Muscle layer of duodenum (tissue), 2 donors: Measurements from ENCODE around the gene CDH9.

Experiments
- H3K27ac ChIP-seq: one replicate; pipeline ENCODE4 v1.7.0; 2013; ENCODE audit warnings: mild to moderate bottlenecking, low read length
- H3K27me3 ChIP-seq: one replicate; pipeline ENCODE4 v1.7.0; 2013; ENCODE audit warnings: low read depth, mild to moderate bottlenecking, control low read depth, low read length
- H3K36me3 ChIP-seq, 2 donors: one replicate each; pipeline ENCODE4 v1.7.0; 2013; ENCODE audit warnings: low read length in 2 of 2, control low read depth in 1 of 2, mild to moderate bottlenecking in 1 of 2; ENCODE audit not compliant: insufficient read depth in 2 of 2, control insufficient read depth in 1 of 2
- H3K4me1 ChIP-seq, 2 donors: one replicate each; pipeline ENCODE4 v1.7.0; 2013; ENCODE audit warnings: low read length in 2 of 2, mild to moderate bottlenecking in 2 of 2, control low read depth in 1 of 2, moderate library complexity in 1 of 2; ENCODE audit not compliant: insufficient read depth in 2 of 2, control insufficient read depth in 1 of 2
- H3K4me3 ChIP-seq, 2 donors: one replicate each; pipeline ENCODE4 v1.7.0; 2013; ENCODE audit warnings: low read length in 2 of 2, low read depth in 1 of 2, mild to moderate bottlenecking in 1 of 2
- H3K9me3 ChIP-seq, 2 donors: one replicate each; pipeline ENCODE4 v1.7.0; 2013; ENCODE audit warnings: low read length in 2 of 2, control low read depth in 1 of 2, mild to moderate bottlenecking in 1 of 2; ENCODE audit not compliant: control insufficient read depth in 1 of 2
- donor health status: healthy.

Gene CDH9

DNA sequence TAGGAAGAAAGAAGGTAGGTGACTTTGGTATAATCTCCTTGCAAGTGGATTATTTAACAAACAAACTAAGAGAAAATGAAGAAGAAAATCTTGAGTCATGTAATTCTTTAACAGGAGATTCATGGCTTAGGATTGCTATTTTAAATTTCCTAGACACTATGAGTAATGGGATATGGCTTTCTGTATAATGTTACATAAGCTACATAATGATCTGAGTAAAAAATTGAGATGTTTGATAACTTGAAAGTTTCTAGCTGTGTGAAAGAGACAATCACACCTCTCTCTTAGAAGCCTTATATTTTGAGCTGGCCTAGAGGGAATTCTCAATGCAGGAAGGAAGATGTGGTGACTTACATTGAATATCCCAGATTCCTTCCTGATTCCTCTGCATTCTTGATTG is 92.5 kb downstream of the CDH9 start:
- H3K4me3 ChIP-seq = no peak overlapping the region
- H3K27ac ChIP-seq = no peak overlapping the region
- no peaks in the 10 kb centered on the region for H3K27me3 ChIP-seq
- no peaks in the 10 kb centered on the region for H3K36me3 ChIP-seq
- no peaks in the 10 kb centered on the region for H3K4me1 ChIP-seq
- no peaks in the 10 kb centered on the region for H3K9me3 ChIP-seq

DNA sequence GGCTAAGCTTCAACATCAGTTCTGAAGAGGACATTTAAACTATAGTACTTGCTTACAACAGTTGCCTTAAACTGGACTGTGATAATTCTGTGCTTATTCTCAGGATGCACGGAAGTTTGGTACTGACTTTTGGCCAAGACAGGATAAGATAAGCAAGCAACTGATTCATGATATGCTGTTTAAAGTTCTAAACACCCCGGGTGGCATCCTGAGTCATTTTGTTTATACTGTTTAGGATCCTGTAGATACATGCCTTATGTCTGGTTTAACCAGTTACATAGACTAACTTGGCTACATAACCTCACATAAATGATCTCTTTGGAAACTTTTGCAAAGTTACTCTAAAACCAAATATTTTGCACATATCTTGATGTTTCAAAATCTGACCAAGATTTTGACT is 95.9 kb downstream of the CDH9 start:
- Histone ChIP-seq H3K27ac (no peak overlapping the region), H3K27me3 (no peaks in the 10 kb centered on the region), H3K36me3 (no peaks in the 10 kb centered on the region)

DNA sequence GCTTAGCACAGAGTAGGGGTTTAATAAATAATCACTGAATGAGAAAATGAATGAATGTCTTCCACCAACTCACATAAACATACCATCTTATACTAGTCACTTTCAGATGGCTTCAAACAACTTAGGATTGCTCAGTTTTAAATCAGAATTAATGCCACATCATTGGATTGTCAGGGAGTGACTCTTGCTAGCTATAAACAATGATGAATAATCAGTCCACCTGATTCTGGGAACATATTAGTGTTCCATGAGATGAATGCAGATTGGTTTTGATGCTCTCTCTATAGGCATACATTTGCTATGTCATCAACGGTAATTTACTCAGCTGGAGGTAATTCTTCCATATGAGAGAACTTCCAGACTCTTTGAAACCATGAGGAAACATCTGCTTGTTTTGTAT is 97.4 kb downstream of the CDH9 start:
- no peaks in the 10 kb centered on the region for H3K27me3 ChIP-seq
- no peaks in the 10 kb centered on the region for H3K36me3 ChIP-seq
- H3K27ac ChIP-seq = no peak overlapping the region
- H3K4me3 ChIP-seq = no peak overlapping the region
- no peaks in the 10 kb centered on the region for H3K9me3 ChIP-seq
- H3K4me1 ChIP-seq = no peaks in the 10 kb centered on the region

More for the DNA sequence above, 95.9 kb downstream of the CDH9 start:
- no peak overlapping the region for H3K4me3 ChIP-seq
- no peaks in the 10 kb centered on the region for H3K4me1 ChIP-seq
- H3K9me3 ChIP-seq = no peaks in the 10 kb centered on the region

DNA sequence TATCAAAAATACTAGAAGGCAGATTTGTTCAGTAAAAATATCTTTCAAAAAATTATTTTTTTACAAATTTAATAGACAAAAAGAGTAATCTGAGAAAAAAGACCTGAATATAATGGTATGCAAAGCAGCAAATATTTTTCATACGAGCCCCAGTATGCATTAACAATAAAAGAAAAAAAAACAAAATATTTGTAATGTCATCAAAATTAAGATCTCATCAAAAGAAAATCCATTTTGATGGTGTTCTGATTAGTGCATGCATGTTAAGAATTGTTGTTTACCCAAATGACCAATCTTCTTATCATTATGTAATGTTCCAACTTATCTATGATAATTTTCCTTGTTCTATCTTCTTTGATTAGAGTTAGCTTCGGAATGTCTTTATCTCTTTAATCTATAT is 106.1 kb downstream of the CDH9 start:
- Histone ChIP-seq H3K27ac (no peak overlapping the region), H3K4me1 (no peaks in the 10 kb centered on the region), H3K4me3 (no peak overlapping the region), H3K9me3 (no peaks in the 10 kb centered on the region), H3K36me3 (no peaks in the 10 kb centered on the region), H3K27me3 (no peaks in the 10 kb centered on the region)

DNA sequence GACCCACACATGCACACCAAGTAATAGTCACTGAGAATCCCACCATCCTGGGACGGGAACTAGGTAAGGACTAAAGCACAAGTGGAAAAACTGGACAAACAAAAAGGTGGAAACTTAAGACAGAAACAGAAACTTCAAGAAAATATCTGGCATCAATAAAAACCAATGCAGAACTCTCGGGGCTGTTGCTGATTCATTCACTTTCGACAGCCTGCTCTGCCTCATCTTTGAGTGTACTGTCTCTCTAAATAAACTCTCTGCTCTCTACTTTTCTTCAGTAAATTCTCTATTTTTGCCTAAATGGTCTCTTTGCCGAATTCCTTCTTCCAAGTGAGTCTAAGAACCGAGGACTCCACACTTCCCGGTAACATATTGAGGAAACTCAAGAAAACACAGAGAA is 116.9 kb downstream of the CDH9 start:
- peaks cover 0 to 4% of the 10 kb centered on the region in 2 donors for H3K9me3 ChIP-seq

DNA sequence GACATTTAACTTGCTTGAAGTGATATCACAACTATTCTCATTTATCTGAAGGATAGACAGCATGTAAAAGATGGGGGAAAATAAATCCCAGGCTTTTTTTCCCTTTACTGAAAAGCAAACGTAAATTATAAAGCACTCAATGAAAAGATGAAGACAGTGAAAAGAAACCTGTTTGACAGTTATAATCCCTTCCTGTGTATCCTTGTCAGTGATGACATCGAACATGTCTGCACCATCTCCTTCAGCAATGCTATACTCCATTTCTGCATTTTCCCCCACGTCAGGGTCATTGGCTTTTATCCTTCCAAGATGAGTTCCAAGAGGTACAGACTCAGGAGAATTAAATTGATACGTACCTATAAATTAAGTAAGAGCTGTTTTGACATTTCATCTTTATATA is 134.9 kb downstream of the CDH9 start:
- no peaks in the 10 kb centered on the region for H3K27me3 ChIP-seq
- H3K4me3 ChIP-seq = no peak overlapping the region
- H3K36me3 ChIP-seq = no peaks in the 10 kb centered on the region
- no peak overlapping the region for H3K27ac ChIP-seq
- no peaks in the 10 kb centered on the region for H3K9me3 ChIP-seq
- H3K4me1 ChIP-seq = no peaks in the 10 kb centered on the region

More for the DNA sequence above, 116.9 kb downstream of the CDH9 start:
- Histone ChIP-seq H3K36me3 (no peaks in the 10 kb centered on the region), H3K4me1 (no peaks in the 10 kb centered on the region), H3K4me3 (no peak overlapping the region), H3K27ac (no peak overlapping the region), H3K27me3 (no peaks in the 10 kb centered on the region)

DNA sequence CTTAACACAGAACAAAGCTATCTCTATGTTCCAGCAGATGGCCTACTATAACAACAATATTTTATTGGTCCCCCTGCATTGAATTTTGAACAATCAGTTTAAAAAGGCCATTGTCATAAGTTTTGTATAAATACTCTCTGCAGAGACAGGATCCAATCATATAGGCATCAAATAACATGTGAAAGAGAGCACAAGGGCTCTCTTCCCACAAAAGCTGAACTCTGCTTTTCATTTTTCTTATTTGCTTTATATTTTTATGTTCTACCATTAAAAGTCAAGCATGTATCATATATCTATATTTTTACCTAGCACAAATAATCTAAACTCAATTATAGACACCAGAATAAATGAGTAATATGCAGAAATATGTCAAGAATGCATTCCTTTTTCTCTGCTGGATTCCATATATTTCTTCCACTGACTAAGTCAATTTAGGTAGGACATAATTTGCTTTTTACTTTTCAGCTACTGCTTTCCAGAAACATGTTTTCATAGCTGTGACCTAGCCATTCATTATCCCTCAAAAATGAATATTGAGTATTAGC is 143.6 kb downstream of the CDH9 start:
- H3K36me3 ChIP-seq = no peaks in the 10 kb centered on the region
- H3K27ac ChIP-seq = no peak overlapping the region
- H3K27me3 ChIP-seq = no peaks in the 10 kb centered on the region
- H3K9me3 ChIP-seq = no peaks in the 10 kb centered on the region
- no peak overlapping the region for H3K4me3 ChIP-seq
- H3K4me1 ChIP-seq = no peaks in the 10 kb centered on the region

DNA sequence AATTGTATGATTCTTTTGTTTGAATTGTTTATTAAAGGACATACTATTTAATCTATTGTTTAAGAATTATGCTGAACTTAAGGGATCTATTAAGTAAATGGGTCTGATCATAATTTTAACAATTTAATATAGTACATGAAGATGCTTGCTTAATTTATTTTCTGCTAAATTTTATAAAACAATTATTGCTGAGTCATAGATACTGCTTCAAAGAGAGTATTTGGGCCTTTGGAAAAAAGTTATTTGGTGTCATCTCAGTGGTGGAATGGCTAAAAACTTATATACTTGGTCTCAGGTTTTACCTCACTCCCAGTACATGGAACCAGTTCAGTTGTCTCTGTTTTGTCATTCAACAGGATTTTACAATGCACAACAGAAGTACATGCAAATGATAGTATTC is 145.3 kb downstream of the CDH9 start:
- Histone ChIP-seq H3K27ac (no peak overlapping the region), H3K27me3 (no peaks in the 10 kb centered on the region), H3K36me3 (no peaks in the 10 kb centered on the region), H3K4me3 (no peak overlapping the region), H3K4me1 (no peaks in the 10 kb centered on the region), H3K9me3 (no peaks in the 10 kb centered on the region)

DNA sequence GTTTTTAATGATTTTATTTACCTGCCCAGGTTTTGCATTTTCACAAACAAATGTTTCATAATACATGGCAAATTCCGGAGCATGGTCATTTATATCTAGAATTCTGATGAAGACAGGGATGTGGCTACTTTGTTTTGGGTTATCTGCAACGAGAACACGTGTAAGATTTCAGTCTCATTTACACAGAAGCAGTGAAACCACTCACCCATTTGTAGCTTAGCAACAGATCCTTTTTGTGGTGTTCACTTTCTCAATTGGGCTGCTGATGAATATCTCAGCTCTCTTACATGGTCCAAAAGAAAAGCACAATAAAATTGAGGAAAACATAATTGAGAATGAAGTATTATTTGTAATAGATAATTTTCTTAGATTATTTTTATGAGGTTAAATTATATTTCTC is 148.6 kb downstream of the CDH9 start:
- no peaks in the 10 kb centered on the region for H3K4me1 ChIP-seq
- no peak overlapping the region for H3K4me3 ChIP-seq

DNA sequence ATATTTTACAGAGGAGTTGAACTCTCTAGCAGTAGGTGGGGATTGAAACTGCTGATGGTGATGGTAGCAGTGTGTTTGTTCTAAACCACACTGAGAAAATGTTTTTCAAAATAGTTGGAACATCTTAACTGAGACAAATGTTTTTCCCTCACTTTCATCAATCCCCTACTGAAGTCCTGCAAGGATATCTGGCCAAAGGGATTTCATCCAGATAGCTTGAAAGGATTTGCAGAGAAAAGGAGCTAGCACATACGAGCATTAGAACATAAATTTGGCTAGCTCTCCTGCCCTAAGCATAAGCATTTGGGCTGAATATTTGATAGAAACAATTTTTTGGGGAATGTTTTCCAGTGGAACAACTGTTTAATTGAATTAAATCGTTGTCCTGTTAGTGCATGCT is 153.9 kb downstream of the CDH9 start:
- Histone ChIP-seq H3K9me3 (no peaks in the 10 kb centered on the region), H3K27me3 (no peaks in the 10 kb centered on the region), H3K4me3 (no peak overlapping the region), H3K27ac (no peak overlapping the region), H3K4me1 (no peaks in the 10 kb centered on the region), H3K36me3 (no peaks in the 10 kb centered on the region)

More for the DNA sequence above, 148.6 kb downstream of the CDH9 start:
- Histone ChIP-seq H3K9me3 (no peaks in the 10 kb centered on the region), H3K27me3 (no peaks in the 10 kb centered on the region), H3K27ac (no peak overlapping the region), H3K36me3 (no peaks in the 10 kb centered on the region)

DNA sequence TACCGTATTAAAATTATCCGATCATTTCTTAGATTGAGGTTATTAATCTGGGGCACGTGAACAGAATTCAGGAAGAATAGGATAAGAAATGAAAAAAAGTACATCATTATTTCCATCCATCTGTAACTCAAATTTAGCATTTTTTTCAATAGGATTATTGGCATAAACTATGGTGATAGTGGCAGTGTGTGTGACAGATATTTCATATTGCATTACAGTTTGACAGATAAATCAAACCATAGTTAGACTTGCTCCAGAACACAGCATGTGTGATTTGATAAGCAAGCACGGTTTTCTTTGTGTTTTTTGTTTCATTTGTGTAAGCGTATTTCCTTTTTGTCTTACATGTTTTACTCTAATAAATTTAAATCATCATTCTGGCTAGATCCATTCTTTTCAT is 155.0 kb downstream of the CDH9 start:
- Histone ChIP-seq H3K4me3 (no peak overlapping the region), H3K9me3 (no peaks in the 10 kb centered on the region), H3K27ac (no peak overlapping the region), H3K36me3 (no peaks in the 10 kb centered on the region), H3K4me1 (no peaks in the 10 kb centered on the region), H3K27me3 (no peaks in the 10 kb centered on the region)

DNA sequence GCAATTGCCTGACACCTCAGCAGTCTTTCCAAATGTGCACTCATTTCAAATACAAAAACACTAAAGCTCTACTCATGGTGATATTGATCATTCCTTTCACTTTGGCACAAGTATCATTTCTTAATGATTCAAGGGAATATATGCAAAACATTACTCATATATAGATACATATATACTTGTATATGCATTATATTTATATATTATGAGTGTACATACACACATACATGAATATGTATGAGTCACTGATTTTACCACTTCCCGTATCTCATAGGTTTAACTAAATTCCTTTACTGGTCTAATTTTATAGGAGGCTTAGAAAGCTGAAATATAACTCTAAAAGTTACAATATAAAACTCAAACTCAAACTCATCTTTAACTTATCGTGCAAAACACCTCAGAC is 156.5 kb downstream of the CDH9 start:
- Histone ChIP-seq H3K36me3 (no peaks in the 10 kb centered on the region), H3K9me3 (no peaks in the 10 kb centered on the region), H3K4me3 (no peak overlapping the region), H3K4me1 (no peaks in the 10 kb centered on the region), H3K27me3 (no peaks in the 10 kb centered on the region), H3K27ac (no peak overlapping the region)
